HG02610 (cell line): ENCODE data around the gene USP8.

ENCODE experiments used
- ATAC-seq: cut with Tn5 transposase; IDR thresholded peaks from one replicate; pipeline ENCODE4 v1.9.1; 2021; ENCODE audit warnings: mild to moderate bottlenecking, moderate library complexity; ENCODE audit not compliant: unreplicated experiment

USP8 gene

DNA sequence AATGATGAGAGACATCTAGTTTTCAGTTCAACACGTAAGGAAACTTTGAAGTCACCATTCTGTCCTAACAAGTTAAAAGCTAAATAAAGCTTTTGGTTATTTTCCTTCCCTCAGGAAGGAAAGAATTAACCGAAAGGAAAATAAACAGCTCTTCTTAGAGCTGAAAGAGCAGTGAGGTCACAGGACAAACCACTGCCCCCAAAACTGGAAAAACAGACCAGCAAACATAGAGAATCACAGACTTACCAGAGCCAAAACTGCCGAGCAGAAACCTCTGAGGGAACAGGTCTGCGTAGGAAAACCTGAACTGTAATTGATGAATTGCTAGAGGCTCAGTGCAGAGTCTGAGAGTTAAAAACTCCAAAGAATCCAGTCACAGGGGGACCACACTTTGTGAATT, 107.6 kb downstream of the USP8 start:
- no peak for ATAC-seq

DNA sequence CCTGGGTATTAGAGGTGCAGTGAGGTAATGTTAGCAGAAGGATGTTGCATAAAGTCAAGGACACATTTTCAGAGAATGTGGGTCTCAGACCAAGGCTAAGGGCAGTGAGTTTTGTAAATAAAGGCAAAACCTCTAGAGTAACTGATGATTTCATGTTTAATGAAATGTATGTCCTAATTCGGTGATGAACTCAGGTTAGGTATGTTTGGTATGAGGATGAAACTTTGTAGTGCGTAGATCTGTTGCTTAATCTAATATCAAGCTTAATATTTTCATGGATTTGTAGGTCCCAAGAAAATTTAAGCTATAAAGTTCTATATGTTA, 118.6 kb downstream of the USP8 start:
- no peak for ATAC-seq

DNA sequence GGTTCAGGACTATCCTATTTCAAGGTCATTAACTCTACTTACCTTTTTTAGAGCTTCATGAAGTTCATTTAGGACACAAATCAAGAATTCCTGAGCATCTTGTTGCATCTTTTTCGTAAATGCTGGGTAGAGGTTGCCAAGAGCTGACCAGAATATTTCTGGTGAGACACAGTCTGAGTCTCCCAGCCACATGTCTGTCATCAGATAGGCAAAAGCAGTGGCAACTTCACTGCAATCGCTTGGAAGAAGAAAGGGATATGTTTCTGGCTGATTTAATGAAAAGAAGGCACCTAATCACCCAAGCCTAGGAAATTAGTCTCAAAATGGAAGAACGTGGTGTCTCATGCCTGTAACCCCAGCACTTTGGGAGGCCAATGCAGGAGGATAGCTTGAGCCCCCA, 119.4 kb downstream of the USP8 start:
- no peak for ATAC-seq

DNA sequence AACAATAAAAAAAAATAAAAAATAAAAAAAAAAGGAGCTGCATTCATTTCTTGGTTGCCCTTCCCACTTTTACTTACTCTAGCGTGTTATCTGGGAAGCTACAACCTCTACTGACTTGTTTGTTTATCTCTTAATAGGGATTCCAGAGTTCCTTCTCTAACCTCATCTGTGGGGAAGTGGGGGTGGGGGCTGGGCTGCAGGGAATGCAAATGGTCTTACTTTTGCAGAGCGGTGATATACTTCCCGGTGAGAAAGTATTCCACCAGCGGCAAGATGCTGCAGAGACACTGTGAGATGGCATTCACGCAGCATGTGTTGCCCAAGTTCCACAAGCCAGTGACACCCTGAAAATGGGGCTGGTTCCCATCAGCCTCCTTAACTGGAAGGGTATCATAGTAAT, 120.2 kb downstream of the USP8 start:
- no peak for ATAC-seq

DNA sequence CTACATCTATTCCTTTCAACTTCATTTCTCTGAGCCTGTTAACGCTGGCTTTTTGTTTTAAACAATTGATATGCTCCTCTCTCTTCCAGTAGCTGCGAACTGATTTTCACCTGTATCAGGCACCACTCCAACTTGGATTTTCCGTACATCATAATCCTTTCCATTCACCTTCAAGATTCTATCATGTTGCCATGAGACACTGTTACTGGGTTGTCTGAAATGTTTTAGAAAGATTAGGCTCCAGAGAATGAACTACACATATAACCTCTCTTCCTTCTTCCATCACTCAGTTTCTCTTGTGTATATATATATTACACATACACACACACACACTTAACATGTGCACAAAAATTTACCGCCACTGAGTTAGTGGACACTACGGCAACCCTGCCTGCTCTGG, 122.4 kb downstream of the USP8 start, which contains the start of gene USP50:
TSS of gene USP50 (minus strand) at position 101 of the 400 bp plus-strand sequence. CDS start 141 bp downstream, outside the sequence.
- no peak for ATAC-seq

DNA sequence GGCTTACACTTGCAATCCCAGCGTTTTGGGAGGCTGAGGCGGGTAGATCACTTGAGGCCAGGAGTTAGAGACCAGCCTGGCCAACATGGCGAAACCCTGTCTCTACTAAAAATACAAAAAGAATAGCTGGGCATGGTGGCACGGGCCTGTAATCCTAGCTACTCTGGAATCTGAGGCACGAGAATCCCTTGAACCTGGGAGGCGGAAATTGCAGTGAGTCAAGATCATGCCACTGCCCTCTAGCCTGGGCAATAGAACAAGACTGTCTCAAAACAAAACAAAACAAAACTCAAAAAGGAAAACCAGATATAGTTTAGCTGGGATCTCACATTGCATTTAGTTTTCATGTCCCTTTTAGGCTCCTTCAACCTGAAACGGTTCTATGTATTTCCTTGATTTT, 125.1 kb downstream of the USP8 start:
- no peak for ATAC-seq

GRCh38 chr15:50552238-50552637, 128.0 kb downstream of the USP8 start:
- ATAC-seq: no peak

DNA sequence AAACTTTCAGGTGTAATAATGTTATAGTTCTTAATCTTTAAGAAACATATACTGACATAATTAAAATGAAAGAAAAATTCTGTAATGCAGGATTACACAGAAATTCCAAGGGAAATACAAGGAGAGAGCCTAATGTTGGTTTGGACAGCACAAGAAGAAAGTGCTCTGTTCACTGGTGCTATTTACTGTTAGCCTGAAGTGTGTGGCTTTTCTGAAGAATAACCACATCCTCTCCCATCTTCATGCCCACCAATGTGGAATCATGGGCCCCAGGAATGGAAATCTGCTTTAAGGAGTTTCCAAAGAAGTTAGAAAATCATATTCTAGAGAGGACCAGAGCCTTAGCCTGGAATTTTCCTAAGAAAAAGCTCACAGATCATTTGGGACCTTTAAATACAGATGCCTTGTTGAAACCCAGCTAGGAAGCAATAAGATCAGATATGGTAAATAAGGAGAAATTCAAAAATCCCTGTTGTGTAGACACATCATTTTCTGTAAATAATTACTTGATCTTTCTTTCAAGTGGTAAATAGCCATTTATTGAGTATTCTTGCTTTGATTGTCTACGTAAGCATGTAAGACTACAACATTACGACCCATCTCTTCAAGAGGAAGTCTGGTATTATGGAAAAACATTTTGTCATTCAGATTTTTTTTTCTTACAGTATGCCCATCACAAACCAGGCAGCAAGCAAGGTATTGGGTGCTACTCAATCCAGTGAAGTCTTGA, 132.6 kb downstream of the USP8 start:
- no peak for ATAC-seq

DNA sequence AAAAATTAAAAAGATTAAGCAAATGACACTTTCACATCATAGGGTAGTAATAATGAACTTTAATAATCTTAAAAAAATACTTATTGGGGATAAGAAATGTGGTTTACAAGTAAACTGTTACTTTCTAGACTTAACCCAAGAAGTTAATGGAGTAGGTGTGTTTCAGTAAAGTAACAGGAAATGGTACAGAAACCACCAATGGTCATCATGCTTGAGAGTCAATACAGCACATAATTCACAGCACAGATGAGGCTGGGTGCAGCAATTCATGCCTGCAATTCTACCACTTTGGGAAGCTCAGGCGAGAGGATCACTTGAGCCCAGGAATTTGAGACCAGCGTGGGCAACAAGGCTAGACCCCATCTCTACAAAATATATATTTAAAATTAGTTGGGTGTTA, 133.8 kb downstream of the USP8 start:
- no peak for ATAC-seq

- no peak for ATAC-seq
Measured at GRCh38 chr15:50562735-50563640, 138.8 kb downstream of the USP8 start.

GRCh38 chr15:50563756-50564155, 139.6 kb downstream of the USP8 start:
- no peak for ATAC-seq
